NCI-H2196 treated with DMSO at 0.1 percent for 48 hours (cell line): ENCODE measurements around the gene SUPT4H1.

Experiments
- DNase-seq: peaks from one replicate; lab custom pipeline; 2025; ENCODE audit not compliant: unreplicated experiment; lab: John Stamatoyannopoulos, UW

Gene SUPT4H1

DNA sequence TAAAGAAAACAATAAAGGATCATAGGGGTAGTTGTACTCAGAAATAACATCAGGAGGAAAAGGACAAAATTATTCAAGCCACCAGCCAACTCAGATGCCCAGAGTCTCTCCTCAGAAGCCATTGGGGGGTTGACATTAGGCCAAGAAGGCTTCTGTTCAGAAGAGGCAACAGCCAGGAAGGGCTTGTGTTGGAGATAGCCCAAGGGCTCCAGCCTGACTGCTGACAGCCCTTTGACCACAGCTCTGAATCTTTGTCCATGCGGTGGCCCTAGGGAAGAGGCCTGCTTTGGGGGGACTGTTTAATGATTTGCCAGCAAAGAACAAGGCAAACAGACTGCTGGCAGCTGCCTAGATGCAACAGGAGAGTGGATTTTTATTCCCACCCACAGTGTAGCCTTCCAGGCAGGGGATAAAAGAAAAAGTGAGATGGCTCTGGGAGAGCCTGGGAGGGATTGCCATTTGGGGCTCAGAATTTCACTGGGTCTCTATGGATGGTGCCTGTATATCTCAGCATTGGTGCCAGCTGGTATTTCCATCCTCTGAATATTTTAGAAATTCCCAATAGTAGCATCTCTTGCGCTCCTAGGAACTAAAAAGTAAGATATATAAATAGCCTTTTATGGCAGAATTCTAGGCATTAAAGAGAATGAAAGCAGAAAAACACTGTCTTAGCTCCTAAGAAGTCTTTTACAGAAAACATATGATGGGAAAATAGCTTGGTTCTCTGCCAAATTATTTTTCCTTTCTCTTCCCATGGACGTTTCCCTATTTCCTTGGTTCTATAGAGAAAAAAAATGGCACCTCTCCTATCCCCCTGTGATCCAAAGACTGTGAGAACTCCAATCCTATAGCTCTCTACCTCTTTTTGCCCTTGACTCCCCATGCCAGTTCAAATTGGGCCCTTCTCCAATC is 29.4 kb upstream of the SUPT4H1 start:
- DNase-seq: no peak

DNA sequence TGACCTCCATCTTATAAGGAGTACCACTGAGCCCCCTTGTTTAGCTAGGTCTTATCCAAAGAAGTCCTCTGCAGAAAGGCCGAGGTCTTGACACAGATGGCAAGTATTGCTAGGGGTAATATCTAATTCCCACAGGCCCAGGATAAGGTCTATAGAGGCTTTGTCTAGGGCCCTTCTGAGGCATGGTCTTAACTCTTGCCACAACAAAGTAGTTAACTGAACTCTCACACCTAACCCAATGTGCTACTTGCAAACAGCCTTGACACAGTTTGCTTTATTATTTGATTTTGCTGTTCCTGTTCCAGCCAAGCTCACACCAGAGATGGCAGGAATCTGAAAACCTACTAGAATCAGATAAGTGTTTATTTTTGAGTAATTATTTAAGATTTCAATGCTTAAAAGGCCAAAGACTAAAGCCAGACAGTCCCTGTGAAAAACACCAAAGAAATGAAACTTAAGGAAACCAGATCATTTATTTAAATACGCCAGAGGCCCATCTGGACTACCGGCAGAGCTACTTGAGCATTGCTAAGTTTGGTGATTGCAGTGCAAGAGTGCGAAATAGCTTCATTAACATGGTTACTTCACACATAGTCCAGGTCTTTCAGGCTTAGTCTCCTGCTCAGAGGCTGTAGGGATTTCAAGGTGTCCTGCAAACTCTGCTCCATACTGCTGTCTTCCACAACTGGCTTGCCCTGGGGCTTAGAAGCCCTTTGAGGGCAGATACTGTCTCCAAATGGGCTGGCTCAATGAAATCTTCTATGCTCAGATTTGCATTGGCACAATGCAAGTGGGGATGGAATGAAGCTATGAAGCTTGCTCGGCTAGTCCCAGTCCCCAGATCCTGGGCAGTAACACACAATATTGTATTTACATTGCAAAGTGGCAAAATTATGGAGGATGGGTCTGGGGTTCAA is 28.5 kb upstream of the SUPT4H1 start:
- DNase-seq: no peak

DNA sequence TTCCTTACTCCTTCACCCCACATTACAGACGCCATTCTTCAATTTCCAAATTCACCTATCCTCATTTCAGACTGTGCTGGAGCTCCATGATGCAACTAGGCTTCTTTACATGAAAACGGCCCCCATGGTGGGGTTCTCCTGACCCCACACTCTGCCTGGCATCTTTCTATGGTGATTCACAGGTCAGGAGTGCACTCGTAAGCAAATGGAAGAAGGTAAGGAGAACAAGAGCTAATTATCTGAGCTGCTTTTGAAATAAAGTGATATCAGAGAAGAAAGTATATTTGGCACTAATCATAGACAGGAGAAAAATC is 27.5 kb upstream of the SUPT4H1 start:
- DNase-seq: no peak

DNA sequence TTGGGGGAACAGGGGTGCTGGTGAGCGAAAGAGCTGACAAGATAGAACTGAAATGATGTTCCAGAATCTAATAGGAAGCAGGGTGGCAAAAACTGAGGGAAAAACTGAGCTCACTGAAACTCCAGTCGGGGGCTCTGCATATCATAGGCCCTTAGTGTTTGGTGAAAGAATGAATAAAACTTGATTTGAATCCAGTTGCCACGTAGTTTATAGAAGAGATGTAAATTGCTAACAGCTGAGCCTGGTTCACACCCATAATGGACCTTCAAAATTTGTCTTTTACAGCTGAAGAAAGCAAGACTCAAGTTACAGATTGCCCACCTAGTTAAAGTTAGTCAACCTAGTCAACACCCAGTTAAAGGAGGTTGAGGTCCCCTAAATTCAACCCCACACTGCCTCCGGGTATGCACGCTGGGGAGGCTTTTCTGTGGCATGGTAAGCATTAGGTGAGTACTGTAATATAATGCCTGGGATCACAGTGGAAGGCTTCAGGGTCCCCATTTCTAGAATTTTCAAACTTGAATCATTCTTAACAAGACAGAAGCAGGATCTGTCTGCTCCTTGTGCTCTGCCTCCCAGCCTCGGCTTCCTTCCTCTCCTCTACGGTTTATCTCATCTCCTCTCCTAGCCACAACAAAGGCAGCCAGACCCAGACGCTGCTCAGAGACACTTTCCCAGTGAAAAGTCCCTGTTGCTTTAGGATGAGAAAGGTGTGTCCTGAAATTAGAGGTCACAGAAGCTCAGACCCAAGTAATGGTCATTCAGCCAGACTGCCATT is 26.9 kb upstream of the SUPT4H1 start:
- DNase-seq: no peak

DNA sequence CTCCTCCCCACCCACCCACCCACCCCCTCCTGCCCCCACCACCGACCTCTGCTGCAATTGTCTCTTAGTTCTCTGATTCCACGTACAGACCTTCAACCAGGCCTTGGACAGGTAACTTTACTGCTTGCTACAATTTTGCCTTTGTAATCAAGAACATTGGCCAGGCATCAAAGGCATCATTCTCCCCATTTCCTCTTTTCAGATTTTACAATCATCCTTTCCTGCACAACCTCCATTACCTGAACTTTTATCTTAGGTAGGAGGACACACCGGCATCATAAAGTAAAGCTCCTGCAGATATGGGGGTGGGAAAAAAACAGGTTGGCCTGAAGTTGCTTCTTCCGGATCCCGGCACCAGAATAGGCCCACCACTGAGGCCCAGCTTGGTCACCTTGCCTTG is 25.7 kb upstream of the SUPT4H1 start:
- no peak for DNase-seq

DNA sequence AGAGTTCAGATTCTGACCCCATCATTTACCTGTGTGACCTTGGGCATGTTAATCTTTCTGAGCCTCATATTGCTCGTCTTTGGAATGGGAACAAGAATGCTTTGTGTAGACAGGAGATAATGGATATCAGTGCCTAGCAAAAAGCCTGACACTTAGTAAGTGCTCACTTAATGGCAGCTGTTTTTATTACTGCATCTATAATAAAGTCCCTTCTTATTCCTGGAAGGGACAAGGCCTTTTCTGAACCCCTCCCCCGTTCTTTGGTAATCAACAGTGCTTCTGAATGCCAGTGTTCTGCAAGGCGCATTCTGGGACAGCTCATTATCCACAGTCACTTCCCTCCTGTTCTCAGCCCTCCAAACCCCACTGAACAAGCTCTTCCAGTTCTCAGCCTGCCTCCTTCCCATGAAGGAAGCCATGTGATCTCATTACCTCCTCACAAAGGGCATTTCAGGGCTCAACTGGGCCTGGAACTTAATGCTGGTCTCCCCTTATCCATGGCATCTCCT is 25.1 kb upstream of the SUPT4H1 start:
- DNase-seq: no peak

DNA sequence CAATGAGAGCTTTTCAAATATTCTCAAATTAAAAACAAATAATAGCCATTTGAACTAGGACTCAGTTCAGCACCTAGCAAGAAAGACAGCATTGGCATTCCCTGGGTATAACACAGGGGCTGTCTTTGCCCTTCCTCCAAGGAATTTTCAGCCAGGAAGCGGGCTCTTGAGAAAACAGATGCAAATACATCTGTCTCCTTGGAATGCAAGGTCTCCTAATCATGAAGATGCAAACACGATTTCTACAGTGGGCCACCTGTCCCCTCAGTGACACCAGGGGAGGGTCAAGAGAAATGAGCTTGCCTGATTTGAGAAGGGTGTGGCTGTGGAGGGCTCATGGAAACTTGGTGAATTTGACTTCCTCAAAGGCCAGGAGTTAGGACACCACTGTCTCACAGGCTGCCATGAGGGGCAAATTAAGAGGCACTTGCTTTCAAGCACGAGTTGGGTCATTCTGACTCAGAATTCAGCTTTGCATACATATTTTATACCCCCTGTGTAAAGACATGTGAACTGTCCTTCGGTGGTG is 24.5 kb upstream of the SUPT4H1 start:
- DNase-seq: no peak

DNA sequence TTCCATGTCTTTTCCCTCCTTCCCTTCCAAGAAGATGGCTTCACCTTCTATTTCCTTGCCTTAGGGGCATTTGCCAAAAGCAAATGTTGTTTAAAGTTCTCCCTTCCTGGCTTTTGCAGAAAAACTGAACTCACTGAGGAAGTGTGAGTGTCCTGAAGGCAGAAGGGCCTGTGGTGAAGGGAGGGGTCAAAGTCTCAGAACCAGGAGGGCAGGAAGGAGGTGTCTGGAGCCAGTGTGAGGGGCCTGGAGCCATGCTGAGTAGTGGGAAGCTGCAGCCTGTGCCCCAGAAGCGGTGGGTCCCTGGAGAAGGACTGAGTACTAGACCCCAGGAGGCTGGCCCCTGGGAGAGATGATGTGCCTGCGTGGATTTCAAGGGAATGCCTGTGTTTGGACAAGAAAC is 23.8 kb upstream of the SUPT4H1 start:
- DNase-seq: no peak

DNA sequence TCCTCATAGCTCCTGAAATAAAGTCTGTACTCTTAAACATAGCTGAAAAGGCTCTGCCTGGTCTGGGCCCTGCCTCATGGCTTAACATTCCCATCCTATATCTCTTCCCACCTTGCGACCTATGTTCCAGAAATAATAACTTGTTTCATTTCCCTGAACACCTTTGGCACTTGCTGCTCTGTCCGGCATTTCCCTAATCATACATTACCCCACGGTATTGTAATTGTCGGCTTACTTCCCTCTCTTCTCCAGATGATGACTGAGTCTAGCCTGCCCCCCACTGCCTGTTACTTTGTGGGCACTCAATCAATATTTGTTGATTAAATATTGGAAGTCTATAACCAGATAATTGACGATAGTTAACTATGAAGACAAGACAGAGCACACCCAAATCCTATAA is 23.3 kb upstream of the SUPT4H1 start:
- DNase-seq: no peak

DNA sequence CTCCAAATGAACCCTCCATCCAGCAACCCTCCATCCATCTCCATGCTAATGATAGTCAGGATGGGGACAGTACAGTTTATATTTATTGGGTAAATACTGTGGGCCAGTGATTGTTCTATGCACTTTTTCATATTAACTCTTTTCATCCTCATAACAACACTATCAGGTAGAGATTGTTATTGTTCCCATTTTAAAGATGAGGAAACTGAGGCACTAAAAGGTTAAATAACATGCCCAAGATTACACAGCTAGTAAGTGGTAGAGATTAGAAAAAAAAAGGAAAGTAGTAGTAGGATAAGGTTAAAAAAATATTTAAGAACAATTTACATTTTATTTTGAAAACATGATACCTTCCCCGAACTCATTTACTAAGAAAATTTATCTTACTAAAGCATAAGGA is 21.9 kb upstream of the SUPT4H1 start:
- no peak for DNase-seq

DNA sequence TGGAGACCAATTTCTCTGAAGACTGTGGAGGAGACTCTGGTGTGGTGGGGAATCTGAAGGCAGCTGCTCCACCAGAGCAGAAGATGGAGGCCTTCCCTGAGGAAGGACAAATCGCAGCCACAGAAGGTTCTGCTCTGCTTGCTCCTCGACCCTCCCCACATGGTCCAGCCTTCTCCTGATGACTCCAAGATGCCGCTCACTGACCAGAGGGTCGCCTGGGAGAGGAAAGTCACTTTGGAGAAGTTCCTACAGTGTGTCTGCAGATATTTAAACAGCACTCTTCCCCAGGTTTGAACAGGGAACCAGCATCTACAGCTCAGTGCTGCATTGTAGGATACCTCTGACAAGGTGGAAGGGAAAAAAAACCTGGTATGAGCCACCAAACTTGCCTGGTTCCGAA is 21.0 kb upstream of the SUPT4H1 start:
- no peak for DNase-seq

DNA sequence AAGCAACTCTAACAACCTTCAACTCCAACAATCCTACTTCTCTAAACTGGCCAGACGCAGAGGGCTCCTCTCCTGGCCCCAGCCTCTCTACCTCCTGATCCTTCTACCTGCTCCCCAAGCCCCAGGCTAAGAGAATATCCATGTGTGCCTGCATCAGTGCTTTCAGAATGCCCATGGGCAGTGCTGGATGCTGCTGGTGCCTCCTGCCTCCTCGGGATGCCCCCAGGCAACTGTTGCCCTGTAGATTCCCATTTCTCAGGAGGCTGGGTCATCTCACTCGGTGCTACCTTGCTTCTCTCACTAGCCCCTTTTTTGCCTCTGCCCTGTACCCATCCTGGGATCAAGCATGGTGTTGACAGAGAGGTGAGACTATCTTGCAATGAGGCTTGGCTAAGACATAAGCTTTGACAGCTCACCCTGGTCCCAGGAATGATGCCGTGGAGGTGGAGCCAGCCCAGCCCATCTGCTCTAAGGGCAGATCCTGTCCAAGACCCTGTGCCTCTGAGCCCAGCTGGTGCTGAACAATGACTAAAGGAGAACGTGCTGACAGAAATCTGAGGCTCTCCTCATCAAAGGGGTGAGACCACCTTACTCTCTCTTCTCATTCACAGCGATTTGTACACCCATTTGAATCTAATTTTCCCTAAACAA is 19.4 kb upstream of the SUPT4H1 start:
- no peak for DNase-seq

DNA sequence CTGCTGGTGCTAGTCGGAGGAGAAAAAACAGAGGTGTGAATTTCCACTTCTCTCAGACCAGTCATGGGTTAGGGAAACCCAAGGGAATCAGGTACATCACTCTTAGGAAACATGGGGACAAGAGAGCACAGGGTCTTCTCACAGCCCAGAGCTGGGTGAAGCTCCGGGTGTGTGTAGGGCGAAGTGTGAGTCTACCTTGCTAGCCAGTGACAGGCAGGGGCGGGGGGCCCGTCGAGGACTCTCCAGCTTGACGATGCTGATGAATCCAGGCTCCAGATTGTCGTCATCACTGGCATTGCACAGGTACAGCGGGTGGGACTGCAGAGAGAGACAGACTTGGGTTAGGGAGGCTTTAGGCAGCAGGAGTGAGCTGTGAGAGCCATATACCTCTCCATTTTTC is 18.7 kb upstream of the SUPT4H1 start:
- DNase-seq: no peak

DNA sequence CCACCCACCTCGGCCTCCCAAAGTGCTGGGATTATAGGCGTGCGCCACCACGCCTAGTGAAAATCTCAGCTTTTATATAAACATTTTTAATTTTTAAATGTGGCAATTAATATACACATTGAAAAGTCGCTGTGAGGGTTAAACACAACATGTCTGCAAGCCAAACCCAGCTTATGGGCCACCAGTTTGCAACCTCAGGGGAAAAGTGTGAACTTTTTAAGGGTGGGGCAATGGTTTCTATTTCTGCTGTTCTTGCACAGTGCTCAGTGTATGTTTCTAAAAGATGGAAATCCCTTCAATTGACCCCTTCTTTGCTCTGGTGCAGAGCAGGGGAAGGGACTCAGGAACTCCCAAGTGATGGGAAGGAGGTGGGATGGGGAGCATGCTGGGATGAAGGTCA is 18.3 kb upstream of the SUPT4H1 start:
- no peak for DNase-seq

DNA sequence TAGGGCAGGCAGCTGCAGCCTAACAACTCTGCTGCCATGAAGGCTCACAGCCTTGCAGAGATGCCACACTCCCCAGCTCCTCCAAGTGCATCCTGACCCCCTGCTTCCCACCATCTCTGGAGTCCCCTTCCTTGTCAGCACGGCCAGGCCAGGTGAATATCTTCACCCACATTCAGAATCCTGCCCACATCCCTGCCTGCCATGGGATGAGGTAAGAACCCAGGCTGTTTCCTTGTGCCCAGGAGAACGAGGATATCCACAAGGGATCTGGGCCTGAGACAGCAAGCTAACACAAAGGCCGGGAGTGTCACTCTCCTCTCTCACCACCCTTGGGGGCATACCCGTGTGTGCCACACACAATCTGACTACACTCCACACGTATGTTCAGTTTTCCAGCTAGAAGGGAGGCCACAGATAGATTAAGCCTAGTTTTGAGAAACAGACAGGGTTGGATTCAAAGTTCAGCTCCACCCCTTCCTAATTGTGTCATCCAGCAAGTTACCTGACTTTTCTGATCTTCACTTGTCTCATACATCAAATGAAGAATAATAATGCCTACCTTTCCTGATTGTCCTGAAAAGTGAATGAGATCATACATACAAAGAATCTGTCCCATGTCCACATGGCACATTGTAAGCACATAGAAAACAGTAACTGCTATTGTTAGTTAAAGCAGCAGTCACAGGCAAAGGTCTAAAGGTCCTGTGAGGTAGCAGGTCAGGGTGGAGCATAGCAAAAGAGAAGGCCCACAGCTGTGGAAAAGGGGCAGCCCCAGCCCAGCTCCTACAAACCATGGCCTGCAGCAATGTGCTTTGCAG is 17.4 kb upstream of the SUPT4H1 start:
- no peak for DNase-seq

DNA sequence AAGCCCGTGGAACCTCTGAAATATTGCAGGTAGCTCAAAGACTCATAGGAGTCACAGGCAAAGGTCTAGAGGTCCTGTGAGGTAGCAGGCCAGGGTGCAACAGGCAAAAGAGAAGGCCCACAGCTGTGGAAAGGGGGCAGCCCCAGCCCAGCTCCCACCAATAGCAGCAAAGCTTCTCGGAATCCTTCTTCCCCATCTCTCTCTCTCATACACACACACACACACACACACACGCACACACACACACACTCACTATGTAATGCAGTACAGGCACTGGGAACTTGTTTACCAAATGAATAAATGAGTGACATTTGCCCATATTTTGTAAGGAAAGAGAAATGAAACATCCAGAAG is 16.8 kb upstream of the SUPT4H1 start:
- no peak for DNase-seq

DNA sequence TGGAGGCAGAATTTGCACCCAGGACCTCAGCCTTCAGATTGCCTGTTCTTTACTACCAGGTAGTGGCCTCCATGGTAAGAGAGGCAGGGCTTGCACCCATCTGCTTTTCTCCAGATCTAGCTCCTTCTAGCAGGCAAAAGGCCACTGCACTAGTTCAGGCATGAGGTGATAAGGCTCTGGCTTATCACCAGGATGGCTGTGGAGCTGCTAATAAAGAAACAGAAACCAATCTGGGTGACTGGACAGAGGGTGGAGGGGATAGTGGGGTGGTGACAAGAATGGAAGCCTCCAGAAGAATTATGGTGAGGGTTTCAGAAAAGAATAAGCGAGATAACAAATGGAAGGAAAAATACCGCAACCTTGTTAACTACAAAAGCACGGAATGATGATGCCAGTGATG is 15.5 kb upstream of the SUPT4H1 start:
- DNase-seq: no peak

DNA sequence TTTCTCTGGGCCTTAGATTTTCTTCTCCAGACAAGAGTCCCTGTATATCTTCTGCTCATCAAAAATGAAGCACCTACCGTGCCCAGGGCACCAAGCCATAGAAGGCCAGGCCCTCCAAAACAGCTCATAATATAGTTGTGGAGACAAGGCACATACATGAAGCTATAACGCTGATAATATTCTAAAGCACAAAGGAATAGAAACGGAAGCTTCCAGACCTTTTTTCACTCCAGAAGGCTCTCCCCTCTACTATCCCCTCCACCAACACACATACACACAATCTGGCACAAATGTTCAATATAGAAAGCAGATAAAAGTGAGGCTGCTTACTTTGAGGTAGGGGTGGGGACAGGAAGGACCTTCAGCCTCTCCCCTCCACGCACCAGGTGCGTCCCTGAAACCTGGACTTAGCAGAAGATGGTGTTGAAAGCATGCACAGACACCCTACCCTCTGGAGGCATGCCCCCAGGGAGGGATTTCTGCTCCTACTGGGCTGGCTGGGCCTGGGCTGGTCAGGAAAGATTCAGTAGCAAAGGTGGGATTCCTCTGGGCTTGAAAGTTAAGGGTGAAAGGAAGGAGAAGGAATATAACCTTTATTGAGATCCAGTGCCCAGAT is 14.1 kb upstream of the SUPT4H1 start:
- DNase-seq: no peak
